GM18517 (cell line): Measurements from ENCODE around the gene ZNF236.
"Not testable (repeated sequence)": the region's sequence is repeated elsewhere in the genome, so short reads cannot be mapped to it uniquely, and the experiment has no call there.

ENCODE experiments used
- ATAC-seq: cut with Tn5 transposase; IDR thresholded peaks from one replicate; pipeline ENCODE4 v1.9.1; 2021; ENCODE audit warnings: mild to moderate bottlenecking, moderate library complexity; ENCODE audit not compliant: unreplicated experiment

The ZNF236 gene

DNA sequence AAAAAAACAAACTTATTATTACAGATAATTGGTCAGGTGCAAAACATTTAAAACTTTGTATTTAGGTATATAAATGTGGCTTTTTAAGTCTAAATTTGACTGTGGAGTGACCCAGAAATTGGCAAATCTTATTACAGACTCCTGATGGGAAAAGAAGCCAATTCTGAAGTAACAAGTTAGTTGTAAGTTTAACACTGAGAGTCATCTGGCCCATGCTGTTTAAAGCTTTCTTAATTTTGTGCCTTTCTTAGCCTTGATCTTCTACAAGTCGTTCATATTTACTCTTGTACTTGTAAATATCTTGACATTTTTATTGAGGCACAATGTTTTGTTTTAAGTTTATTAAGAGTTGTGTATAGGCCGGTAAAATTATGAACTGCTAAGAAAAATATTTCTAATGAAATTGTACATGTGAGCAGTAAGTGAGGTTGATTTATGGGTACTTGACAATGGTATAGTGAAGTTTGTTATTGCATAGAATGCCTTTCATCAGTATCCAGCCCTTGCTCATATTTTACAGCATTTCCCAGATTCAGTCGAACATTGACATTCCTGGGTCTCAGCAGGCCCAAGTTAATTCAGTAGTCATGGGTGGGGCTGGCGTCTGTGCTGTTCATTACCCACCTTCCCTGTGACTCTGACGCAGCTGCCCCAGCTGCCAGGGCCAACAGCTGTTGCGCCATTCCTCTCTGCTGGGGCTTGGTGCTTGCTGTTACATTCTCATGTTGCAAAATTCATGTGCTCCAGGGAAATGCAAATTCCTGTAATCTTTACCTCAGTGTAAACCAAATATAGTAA lies 121.4 kb downstream of the ZNF236 start:
- ATAC-seq: no peak

DNA sequence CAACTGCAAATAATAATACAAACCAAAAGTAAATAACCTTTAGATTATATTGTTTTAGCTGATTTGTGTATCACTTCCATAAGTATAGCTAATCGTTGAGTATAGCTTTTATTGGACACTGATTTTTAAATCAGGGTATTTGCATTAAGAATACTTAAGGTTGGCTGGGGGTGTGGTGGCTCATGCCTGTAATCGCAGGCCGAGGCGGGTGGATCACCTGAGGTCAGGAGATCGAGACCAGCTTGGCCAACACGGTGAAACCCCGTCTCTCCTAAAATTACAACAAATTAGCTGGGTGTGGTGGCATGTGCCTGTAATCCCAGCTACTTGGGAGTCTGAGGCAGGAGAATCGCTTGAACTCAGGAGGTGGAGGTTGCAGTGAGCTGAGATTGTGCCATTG lies 122.0 kb downstream of the ZNF236 start:
- not testable (repeated sequence) for ATAC-seq

DNA sequence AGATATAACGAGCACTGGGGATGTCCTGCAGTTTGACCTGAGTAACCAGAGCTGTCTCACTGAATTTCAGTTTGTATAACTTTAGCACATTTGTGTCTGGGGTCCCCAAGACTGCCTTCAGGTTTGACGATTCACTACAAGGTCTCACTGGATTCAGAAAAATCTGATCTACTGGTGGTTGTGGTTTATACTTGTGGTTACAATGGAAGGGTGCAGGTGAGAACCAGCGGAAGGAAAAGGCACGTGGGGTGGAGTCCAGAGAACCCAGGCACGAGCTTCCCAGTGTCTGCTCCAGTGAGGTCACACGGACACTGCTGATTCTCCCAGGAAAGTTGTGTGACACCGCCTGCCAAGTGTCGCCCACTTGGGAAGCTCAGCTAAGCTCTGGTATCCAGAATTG lies 126.0 kb downstream of the ZNF236 start:
- ATAC-seq: no peak

DNA sequence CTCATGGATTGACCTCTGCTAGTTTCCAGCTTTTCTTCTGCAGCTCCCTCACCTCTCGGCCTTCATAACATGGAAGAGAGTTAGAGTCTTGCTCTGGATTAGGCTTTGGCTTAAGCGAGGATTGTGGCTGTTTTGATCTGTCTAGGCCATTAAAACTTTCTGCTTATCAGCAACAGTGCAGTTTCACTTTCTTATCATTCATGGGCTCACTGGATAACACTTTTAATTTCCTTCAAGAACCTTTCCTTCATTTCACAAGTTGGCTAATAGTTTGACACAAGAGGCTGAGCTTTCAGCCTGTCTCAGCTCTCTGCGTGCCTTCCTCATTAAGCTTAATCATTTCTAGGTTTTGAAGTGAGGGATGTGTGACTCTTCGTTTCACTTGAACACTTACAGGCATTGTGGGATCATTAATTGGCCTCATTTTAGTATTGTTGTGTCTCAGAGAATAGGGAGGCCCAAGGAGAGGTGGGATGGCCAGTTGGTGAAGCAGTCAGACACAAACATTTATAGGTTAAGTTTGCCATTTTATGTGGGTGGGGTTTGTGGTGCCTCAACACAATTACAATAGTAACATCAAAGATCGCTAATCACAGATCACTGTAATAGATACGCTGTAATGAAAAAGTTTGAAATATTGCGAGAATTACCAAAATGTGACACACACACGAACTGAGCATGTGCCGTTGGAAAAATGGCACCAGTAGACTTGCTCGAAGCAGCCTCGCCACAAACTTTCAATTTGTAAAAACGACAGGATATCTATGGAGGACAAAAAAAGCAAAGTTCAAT lies 129.3 kb downstream of the ZNF236 start:
- no peak for ATAC-seq

DNA sequence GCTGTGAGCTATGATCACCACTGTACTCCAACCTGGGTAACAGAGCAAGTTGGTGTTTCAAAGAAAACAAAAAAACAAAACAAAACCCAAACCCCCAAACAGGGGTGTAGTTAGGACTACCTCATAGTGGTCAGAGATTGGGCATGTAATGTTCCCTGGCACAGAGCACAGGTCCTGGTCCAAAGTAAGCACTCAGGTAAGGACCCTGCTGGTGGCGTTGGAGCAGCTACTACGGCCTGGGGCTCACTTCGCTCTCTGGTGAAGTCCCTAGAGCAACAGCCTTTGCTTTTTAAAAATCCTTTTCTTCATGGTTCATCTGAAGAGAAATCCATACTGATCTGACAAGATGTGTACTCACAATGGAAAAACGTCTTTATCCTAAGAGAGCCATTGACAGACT lies 130.4 kb downstream of the ZNF236 start:
- ATAC-seq: no peak

DNA sequence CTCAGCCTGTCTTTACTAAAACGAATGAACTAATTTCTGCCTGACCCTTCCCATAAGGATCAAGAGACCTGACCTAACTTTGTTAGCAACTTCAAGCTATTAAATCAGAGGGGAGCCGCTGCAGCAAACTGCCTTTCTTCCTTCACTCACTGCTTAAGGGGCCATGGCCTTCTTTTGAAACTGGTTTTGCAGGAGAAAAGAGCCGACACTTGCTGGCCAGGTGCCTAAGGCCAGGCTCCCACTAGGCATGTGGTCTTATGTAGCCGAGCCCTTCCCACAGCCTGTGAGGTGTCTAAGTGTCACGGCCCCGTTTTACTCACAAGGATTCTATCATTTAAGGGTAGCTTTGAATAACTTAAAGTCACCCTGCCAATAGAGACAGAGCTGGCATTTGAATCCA lies 130.8 kb downstream of the ZNF236 start:
- ATAC-seq: no peak

DNA sequence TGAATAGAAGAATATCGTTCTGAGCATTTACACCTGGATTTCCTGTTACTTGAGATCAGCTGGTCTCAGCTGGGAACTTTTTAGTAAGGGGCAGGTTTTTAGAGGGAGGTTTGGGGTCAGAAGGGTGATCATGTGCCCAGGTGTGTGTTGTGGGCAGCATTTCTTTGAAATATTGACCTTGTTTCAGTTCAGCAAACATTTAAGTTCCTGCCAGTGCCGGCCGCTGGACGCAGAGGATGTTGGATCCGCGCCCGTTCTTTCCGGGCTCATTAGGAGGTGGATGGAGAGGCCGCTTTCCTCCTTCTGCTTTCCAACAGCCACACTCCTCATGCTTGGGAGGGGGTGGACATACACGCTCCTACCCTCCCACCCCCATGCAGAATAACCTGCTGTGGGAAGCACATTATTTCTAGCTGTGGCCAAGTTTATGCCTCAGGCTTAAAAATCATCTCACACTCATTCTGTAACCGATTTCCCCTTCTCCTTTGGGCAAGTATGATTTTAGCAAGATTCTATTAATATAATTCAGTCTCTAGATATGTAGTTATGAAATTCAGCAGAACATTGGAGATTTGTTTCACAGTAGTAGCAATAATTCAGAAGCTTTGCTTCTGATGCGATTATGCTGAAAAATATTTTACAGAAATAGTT lies 131.4 kb downstream of the ZNF236 start:
- ATAC-seq: no peak

DNA sequence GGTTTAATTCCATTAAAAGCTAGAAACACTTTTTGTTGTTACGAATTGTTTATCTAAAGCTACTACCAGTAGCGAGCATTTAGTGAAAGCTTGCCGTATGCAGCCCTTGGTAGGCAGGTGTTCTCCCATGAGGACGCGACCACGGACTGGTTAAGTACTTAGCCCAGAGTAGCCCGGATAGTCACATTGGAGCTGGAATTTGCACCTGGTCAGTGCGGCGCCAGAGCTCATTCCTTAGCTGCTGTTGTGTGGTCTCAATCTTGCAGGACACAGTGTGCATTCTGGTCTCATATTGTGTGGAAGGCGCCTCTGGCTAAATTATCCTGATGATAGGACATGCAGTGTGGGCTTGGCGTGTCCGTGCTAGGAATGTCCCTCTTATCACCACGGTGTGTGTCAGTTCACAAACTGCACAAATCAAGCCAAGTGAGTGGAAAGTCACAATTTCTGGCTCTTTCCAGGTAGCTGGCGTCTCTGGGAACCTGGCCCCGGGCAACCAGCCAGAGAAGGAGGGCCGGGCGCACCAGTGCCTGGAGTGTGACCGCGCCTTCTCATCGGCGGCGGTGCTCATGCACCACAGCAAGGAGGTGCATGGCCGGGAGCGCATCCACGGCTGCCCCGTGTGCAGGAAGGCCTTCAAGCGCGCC lies 133.3 kb downstream of the ZNF236 start:
- no peak for ATAC-seq

DNA sequence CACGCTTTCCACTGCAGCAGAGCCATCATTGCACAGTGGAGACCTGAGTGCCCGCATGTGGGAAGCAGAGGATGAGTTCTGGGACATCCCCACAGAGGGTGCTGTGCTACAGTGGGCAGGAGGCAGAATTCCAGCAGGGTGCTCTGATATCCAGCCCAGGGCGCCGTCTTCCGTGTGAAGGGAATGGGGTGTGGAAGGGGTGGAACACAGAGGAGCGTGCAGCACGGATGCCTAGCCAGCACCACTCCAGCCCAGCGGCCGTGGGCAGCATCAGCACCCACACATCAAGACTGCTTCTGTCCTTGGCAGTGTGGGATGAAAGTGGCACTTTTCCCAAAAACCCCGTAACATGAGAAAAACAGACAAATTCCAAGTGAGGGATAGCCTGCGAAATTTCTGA lies 134.3 kb downstream of the ZNF236 start:
- no peak for ATAC-seq

DNA sequence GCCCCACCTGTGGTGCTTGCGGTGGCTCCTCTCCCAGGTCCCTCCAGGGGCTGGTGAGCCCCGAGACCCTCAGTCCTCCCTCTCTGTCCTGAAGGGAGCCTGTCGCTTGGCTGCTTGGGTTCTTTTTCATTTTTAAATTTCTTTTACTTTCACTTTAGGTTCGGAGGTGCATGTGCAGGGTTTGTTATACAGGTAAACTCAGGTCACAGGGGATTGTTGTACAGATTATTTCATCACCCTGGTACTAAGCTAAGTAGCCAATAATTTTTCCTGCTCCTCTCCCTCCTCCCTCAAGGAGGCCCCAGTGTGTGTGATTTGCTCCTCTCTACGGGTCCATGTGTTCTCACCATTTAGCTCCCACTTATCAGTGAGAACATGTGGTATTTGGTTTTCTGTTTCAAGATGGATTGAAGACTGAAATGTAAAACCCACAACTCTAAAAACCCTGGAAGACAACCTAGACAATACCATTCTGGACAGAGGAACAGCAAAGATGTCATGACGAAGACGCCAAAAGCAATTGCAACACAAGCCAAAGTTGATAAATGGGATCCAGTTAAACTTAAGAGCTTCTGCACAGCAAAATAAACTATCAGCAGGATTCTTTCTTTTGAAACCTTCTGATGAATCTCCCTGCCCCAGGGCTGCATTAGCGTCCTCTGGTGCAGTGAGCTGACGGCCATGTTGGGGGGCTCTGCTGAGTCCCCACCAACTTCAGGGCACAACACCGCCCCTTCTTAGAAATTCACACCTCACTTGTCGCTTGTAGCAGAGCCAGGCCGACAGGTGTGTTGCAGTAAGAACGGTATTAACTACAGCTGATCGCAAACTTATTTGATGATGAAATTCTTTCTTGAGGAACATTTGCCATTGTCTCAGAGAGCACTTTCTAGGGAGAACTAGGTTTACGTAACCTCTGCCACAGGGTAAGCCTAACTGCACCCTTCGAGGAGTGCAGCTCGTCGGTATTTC lies 135.3 kb downstream of the ZNF236 start:
- ATAC-seq: no peak

DNA sequence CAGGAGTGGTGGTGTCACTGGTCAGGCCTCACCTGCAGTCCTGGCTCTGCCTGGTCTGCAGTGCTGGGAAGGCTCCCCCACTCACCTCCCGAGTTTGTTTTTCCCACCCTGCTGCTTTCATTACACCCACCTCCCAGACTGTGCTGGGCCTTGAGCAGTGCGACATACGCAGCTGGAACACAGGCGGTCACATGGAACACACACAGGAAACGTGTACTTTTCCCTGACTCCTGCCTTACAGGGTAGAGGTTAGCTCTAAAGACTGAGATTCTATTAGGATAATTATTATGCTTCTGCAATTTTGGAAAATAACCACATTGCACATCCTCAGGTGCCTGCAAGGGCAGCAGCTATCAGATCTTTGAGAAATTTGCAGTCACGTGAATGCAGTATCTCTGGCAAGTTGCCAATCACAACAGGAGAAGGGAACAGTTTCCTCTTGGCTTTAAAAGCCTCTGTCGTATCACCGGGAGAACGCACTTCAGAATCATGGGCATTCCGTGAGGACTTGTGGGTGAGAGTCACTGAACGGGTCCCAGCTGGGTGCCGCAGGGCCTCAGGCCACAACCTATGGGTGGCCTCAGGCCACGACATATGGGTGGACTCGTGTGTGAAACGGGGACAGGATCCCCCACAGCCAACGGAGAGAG lies 136.5 kb downstream of the ZNF236 start:
- ATAC-seq: no peak

DNA sequence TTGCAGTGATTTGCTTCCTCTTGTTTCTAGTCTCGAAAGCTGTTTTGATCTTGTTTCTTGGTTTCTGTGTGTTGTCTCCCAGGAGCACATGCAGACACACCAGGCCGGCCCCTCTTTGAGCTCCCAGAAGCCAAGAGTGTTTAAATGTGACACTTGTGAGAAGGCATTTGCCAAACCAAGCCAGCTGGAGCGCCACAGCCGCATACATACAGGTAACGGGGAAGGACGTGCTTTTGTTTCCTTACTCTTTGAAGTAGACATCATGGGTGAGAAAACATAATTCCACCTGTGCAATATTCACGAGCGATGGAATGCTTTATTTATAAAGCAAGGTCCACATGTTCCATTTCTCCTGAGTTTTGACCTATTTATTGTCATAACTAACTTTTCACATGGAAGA lies 137.2 kb downstream of the ZNF236 start:
- no peak for ATAC-seq

DNA sequence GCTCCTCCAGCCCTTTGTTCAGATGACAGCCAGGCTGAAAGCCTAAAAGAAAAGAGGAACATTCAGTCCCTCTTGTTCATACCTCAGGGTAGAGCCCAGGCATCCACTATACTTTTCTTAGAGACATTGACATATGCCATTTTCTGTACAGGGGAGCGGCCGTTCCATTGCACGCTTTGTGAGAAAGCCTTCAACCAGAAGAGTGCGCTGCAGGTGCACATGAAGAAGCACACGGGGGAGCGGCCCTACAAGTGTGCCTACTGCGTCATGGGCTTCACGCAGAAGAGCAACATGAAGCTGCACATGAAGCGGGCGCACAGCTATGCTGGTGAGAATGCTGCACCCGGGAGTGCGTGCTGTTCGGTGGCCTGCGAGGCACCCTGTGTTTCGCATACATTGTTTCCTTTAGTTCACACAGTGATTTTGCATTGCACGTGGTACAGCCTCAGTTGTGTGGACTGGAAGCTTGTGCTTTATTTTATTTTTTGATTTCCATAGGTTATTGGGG lies 138.2 kb downstream of the ZNF236 start:
- no peak for ATAC-seq

DNA sequence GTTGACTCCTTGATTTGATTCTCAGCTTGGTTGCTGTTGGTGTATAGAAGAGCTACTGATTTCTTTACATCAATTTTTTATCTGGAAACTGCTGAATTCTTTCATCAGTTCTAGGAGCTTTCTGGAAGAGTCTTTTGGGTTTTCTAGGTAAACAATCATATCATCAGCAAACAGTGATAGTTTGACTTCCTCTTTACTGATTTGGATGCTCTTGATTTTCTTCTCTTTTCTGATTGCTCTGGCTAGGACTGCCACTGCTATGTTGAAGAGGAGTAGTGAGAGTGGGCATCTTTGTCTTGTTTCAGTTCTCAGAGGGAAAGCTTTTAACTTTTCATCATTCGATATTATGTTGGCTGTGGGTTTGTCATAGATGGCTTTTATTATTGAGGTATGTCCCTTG lies 140.5 kb downstream of the ZNF236 start:
- no peak for ATAC-seq

DNA sequence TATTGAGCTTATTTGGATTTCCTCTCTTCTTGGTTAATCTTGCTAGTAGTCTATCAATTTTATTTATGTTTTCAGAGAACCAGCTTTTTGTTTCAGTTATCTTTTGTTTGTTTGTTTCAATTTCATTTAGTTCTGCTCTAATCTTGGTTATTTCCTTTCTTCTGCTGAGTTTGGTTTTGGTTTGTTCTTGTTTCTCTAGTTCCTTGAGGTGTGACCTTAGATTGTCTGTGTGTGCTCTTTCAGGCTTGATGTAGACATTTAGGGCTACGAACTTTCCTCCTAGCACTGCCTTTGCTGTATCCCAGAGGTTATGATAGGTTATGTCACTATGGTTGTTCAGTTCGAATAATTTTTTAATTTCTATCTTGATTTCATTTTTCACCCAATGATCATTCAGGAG lies 141.6 kb downstream of the ZNF236 start:
- peak; percentile 67 for ATAC-seq

DNA sequence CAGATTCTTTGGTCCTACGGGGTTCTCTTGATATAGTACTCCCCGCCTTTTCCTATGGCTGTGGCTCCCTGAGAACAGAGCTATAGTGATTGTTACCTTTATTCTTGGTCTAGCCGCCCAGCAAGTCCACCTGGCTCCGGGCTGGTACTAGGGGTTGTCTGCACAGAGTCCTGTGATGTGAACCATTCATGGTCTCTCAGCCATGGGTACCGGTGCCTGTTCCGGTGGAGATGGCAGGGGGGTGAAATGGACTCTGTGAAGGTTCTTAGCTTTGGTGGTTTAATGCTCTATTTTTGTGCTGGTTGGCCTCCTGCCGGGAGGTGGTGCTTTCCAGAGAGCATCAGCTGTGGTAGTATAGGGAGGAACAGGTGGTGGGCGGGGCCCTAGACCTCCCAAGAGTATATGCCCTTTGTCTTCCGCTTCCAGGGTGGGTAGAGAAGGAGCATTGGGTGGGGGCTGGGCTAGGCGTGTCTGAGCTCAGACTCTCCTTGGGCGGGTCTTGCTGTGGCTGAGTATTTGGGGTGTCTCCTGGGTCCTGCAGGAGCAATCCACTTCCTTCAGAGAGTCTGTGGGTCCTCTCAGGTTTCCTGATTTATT lies 143.3 kb downstream of the ZNF236 start:
- peak; percentile 65 for ATAC-seq

DNA sequence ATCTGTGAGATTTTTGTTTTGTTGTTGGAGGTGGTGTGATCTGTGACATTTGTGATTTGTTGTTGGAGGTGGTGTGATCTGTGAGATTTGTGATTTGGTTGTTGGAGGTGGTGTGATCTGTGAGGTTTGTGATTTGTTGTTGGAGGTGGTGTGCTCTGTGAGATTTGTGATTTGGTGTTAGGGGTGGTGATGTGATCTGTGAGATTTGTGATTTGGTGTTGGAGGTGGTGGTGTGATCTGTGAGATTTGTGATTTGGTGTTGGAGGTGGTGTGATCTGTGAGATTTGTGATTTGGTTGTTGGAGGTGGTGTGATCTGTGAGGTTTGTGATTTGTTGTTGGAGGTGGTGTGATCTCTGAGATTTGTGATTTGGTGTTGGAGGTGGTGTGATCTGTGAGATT lies 144.9 kb downstream of the ZNF236 start:
- not testable (repeated sequence) for ATAC-seq

DNA sequence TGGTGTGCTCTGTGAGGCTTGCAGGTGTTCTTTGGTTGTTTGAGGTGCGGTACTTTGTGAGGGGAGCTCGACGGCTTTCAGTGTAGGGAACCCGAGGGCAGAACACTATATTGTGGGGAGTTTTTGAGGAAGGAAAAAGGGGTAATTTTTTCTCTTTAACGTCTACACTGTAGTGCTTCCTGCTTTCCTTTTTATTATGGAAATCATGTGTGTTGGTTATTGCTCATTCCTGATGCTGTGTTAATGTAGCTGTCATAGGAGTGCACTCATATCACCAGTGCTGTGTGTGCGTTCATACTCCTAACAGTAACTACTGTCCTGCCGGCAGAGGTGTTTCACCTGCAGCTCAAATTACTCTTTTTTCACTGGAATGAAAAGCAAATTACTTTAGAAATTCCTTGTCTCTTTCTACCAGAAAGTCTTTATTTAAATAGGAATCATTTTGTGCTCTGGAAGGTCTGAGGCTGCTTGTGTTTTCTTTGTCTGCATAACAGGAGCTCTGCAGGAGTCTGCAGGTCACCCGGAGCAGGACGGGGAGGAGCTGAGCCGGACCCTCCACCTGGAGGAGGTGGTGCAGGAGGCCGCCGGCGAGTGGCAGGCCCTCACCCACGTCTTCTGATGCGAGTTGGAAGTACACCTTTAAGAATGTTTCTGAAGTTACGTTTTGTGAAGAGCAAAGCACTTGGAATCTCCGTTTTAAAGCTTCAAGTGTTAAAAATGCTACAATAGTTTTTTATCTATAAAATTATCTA lies 145.5 kb downstream of the ZNF236 start:
- ATAC-seq: no peak
